Measurements from ENCODE around the gene FSCN2. TPM values are rescaled to one million over a fixed set of nuclear protein-coding genes. Genes with fewer than 3 reads are reported as not detected.
A peak's percentile ranks its signal among the peaks of the same experiment; 100 is the strongest.

FSCN2 gene
- total RNA-seq, 1 experiment from 2014 or later = 0.31 TPM

- TF ChIP-seq ZNF425 (CRISPR knock-in tag; conservative IDR thresholded peaks at IDR 0.05) = no peak
- no peak for TF ChIP-seq CTCF (IDR thresholded peaks at IDR 0.05)
- no peak for TF ChIP-seq FOXK1 (CRISPR knock-in tag; IDR thresholded peaks at IDR 0.05)
- no peak for TF ChIP-seq AR (CRISPR knock-in tag; IDR thresholded peaks at IDR 0.05)
- TF ChIP-seq ZNF512 (CRISPR knock-in tag; IDR thresholded peaks at IDR 0.05; ENCODE audit: borderline replicate concordance) = no peak
- TF ChIP-seq CDX4 (CRISPR knock-in tag; IDR thresholded peaks at IDR 0.05; ENCODE audit: borderline replicate concordance) = no peak
- TF ChIP-seq ARID4B (CRISPR knock-in tag; IDR thresholded peaks at IDR 0.05; ENCODE audit: borderline replicate concordance) = peak; percentile 74; the same call in 1 of the 2 replicates
- TF ChIP-seq E2F4 (CRISPR knock-in tag; IDR thresholded peaks at IDR 0.05; ENCODE audit: borderline replicate concordance, low read depth) = 0 out of 2 replicates have a peak, but pooled peaks have one; percentile 48
- TF ChIP-seq ZNF396 (CRISPR knock-in tag; IDR thresholded peaks at IDR 0.05; ENCODE audit: borderline replicate concordance) = no peak
- peak; percentile 69 for TF ChIP-seq USF1 (CRISPR knock-in tag; IDR thresholded peaks at IDR 0.05)
- TF ChIP-seq GRHL2 (CRISPR knock-in tag; IDR thresholded peaks at IDR 0.05; ENCODE audit: insufficient replicate concordance, severe bottlenecking) = no peak
- no peak for TF ChIP-seq ZSCAN18 (CRISPR knock-in tag; IDR thresholded peaks at IDR 0.05)
- TF ChIP-seq ZNF121 (CRISPR knock-in tag; IDR thresholded peaks at IDR 0.05) = no peak
- peak; percentile 88; the same call in 1 of the 2 replicates for TF ChIP-seq FOXP1 (CRISPR knock-in tag; IDR thresholded peaks at IDR 0.05; ENCODE audit: borderline replicate concordance)
- TF ChIP-seq GABPB1 (CRISPR knock-in tag; IDR thresholded peaks at IDR 0.05) = no peak
- TF ChIP-seq USF2 (CRISPR knock-in tag; IDR thresholded peaks at IDR 0.05) = peak; percentile 78
- TF ChIP-seq ZNF263 (CRISPR knock-in tag; IDR thresholded peaks at IDR 0.05; ENCODE audit: low read depth) = no peak
- no peak for TF ChIP-seq EMX1 (CRISPR knock-in tag; IDR thresholded peaks at IDR 0.05)
- TF ChIP-seq HMGA2 (CRISPR knock-in tag; IDR thresholded peaks at IDR 0.05) = no peak
Observed at GRCh38 chr17:81481073-81481799, 46.9 kb upstream of the FSCN2 start (continued).
